Measurements from ENCODE around the gene GAL3ST1.
"Not testable (repeated sequence)": the region's sequence is repeated elsewhere in the genome, so short reads cannot be mapped to it uniquely, and the experiment has no call there.

The GAL3ST1 gene

DNA sequence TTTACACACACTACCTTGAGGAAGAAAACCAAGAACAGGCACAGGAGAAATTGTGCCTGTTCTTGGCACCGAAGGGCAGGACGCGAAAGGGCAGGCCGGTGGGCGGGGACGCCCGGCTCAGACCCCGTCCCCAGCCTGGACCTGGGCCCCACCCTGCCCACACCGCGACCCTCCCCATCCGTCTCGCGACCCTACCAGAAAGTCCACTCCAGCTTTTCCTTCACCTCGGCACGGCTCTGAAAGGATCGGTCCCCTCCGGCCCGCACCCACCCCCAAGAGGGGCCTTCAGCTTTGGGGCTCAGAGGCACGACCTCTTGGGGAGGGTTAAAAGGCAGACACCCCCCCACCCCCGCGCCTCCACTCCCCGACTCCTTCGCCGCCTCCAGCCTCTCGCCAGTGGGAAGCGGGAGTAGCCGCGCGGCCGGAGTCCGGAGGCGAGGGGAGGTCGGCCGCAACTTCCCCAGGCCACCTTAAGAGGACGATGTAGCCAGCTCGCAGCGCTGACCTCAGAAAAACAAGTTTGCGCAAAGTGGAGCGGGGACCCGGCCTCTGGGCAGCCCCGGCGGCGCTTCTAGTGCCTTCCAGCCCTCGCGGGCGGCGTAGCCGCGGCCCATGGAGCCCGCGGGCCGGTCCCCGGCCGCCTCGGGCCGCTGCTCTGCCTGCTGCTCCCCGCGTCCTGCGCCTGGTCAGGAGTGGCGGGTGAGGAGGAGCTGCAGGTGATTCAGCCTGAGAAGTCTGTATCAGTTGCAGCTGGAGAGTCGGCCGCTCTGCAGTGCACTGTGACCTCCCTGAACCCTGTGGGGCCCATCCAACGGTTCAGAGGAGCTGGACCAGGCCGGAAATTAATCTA, 32.3 kb downstream of the GAL3ST1 start:
- Mint-ChIP-seq H3K27me3 (peaks cover 49% of the 10 kb centered on the region), H3K4me1 (ENCODE audit: low read depth) (peaks cover 4% of the 10 kb centered on the region), H3K4me3 (no peak overlapping the region), H3K36me3 (ENCODE audit: low read depth) (no peaks in the 10 kb centered on the region), H3K9me3 (no peaks in the 10 kb centered on the region), H3K27ac (no peak overlapping the region)
- no peak for DNase-seq

DNA sequence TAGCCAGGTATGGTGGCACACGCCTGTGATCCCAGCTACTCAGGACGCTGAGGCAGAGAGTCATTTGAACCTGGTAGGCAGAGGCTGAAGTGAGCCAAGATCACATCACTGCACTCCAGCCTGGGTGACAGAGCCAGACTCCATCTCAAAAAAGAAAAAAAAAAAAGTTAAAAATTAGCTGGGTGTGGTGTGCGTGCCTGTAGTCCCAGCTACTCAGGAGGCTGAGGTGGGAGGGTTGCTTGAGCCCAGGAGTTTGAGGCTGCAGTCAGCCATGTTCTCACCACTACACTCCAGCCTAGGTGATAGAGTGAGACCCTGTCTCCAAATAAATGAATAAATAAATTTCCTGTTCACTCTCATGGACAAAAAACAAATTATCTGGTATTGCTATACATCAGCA, 33.0 kb downstream of the GAL3ST1 start:
- DNase-seq; H3K9me3 Mint-ChIP-seq; H3K4me1 Mint-ChIP-seq (ENCODE audit: low read depth); H3K27ac Mint-ChIP-seq; H3K4me3 Mint-ChIP-seq; H3K36me3 Mint-ChIP-seq (ENCODE audit: low read depth): not testable (repeated sequence)
- H3K27me3 Mint-ChIP-seq, result peaks cover 49% of the 10 kb centered on the region

DNA sequence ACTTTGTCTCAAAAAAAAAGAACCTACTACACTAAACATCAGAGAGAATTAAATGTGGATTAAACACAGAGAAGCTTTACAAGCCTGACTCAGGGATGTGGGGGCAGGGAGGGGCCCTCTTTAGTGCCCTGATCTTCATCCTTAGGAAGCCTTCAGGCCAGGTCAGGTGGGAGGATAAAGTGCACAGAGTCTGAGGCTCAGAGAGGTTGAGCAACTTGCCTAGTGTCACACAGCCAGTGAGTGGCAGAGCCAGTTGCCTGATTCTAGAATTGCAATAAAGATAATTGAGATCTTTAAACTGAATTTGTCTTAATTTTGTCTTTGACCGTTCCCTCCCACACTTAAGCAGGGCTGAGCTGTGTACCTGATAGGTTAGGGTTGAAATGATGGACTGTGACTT, 35.1 kb downstream of the GAL3ST1 start:
- peaks cover 4% of the 10 kb centered on the region for H3K4me1 Mint-ChIP-seq (ENCODE audit: low read depth)
- H3K4me3 Mint-ChIP-seq, result no peak overlapping the region
- H3K27me3 Mint-ChIP-seq, result peaks cover 41% of the 10 kb centered on the region
- no peak overlapping the region for H3K27ac Mint-ChIP-seq
- no peak for DNase-seq
- no peaks in the 10 kb centered on the region for H3K9me3 Mint-ChIP-seq
- H3K36me3 Mint-ChIP-seq (ENCODE audit: low read depth), result no peaks in the 10 kb centered on the region

DNA sequence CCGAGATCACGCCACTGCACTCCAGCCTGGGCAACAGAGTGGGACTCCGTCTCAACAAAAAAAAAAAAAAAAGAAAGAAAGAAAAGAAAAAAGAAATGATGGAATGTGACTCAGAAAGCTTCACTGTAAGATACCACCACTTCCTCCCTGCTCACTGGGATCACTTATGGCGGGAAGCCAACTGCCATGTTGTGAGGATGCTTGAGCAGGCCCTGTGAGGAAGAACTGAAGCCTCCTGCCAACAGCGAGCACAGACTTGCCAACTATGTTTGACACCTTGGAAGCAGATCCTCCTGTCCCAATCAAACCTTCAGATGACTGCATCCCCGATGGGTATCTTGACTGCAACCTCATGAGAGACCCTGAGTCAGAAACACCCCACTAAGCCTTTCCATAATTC, 36.2 kb downstream of the GAL3ST1 start:
- DNase-seq, result no peak
- H3K4me1 Mint-ChIP-seq (ENCODE audit: low read depth), result peaks cover 4% of the 10 kb centered on the region
- no peaks in the 10 kb centered on the region for H3K9me3 Mint-ChIP-seq
- no peaks in the 10 kb centered on the region for H3K36me3 Mint-ChIP-seq (ENCODE audit: low read depth)
- no peak overlapping the region for H3K27ac Mint-ChIP-seq
- H3K27me3 Mint-ChIP-seq, result peaks cover 32% of the 10 kb centered on the region
- no peak overlapping the region for H3K4me3 Mint-ChIP-seq

DNA sequence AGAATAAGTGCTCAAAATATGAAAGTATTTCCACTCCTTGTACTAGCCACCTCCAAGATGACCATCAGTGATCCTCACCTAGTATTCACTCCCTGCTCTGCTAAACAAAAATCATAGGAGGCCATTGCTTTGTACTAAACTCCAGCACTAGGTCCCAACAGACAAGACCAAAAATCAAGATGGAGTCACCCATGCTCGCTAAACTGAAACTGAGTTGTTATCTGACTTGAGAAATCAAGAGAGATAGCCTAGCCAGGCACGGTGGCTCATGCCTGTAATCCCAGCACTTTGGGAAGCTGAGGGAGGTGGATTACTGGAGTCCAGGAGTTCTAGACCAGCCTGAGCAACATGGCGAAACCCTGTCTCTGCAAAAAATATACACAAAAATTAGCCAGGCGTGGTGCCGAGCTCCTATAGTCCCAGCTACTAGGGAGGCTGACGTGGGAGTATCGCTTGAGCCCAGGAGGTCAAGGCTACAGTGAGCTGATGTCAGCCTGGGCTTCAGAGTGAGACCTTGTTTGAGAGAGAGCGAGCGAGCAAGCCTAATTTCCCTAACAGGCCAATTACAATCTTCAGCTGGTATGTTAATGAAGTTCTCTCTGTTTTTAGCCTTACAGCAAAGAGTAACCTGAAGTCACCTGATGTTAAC, 37.3 kb downstream of the GAL3ST1 start:
- peaks cover 23% of the 10 kb centered on the region for H3K27me3 Mint-ChIP-seq
- H3K9me3 Mint-ChIP-seq, result no peaks in the 10 kb centered on the region
- no peak overlapping the region for H3K4me3 Mint-ChIP-seq
- H3K27ac Mint-ChIP-seq, result peak overlapping the region; percentile 8
- peaks cover 1% of the 10 kb centered on the region for H3K4me1 Mint-ChIP-seq (ENCODE audit: low read depth)
- no peak for DNase-seq
- H3K36me3 Mint-ChIP-seq (ENCODE audit: low read depth), result no peaks in the 10 kb centered on the region

DNA sequence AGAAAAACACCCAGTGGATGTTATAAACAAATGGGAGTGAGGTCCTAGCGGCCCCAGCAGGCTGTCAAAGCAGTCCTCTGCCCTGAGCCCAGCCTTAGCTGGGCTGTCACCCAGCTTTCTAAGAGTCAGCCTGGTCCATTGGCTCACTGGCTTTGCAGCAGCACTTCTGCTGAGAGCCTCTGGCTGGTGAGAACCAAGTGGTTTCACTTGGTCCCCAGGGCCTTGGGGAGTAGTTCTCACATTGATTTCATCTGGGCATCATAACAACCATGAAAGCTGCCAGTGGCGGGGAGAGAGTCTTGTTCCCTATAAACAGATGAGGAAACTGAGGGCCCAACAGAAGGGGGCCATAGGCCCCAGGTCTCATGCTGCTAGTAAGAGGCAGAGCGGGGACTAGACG, 39.3 kb downstream of the GAL3ST1 start:
- no peak for DNase-seq
- Mint-ChIP-seq H3K36me3 (ENCODE audit: low read depth) (no peaks in the 10 kb centered on the region), H3K4me3 (no peak overlapping the region), H3K4me1 (ENCODE audit: low read depth) (no peaks in the 10 kb centered on the region), H3K9me3 (no peaks in the 10 kb centered on the region), H3K27ac (no peak overlapping the region), H3K27me3 (peaks cover 10% of the 10 kb centered on the region)

DNA sequence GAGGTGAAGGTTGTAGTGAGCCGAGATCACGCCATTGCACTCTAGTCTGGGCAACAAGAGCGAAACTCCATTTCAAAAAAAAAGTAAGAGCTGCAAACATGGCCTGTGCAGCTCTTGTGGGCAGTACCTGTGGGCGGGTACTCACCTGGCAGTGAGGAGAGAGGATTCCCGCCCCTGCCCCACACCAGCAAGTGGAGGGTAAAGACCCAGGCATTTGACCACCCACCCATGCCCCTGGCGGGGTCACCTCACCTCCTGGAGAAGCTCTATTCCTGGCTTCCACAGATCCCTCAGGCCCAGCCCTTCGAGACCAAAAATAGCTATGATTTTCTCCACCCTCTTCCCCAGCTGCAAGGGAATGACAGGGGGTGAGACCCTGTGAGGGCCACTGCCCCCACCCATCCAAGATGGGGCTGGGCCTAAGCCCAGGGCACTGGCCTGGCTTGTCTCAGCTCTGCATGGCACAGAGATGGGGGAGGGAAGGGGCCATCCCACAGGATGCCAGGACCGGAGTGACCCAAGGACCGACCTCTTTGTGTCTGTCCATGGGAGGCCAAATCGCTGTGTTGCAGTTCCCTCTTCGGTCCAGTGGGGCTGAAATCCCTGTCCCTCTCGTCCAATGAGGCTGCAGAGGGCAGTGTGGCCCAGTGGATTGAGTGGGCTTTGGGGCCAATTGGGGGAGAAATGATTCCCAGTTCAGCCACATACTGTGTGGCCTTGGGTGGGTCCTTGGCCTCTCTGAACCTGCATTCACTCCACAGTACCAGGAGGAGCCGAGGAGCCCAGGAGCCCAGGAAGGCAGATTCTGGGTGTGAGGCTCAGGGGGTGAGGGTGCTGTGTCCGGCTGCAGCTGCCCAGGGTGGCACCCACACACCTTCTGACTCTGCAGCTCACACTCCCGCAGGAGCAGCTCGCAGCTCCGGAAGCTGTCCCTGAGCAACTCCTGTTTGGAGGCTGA, 42.5 kb downstream of the GAL3ST1 start:
- H3K4me3 Mint-ChIP-seq, result no peak overlapping the region
- H3K27ac Mint-ChIP-seq, result no peak overlapping the region
- no peak for DNase-seq
- no peaks in the 10 kb centered on the region for H3K36me3 Mint-ChIP-seq (ENCODE audit: low read depth)
- no peaks in the 10 kb centered on the region for H3K27me3 Mint-ChIP-seq
- no peaks in the 10 kb centered on the region for H3K4me1 Mint-ChIP-seq (ENCODE audit: low read depth)
- H3K9me3 Mint-ChIP-seq, result no peaks in the 10 kb centered on the region

DNA sequence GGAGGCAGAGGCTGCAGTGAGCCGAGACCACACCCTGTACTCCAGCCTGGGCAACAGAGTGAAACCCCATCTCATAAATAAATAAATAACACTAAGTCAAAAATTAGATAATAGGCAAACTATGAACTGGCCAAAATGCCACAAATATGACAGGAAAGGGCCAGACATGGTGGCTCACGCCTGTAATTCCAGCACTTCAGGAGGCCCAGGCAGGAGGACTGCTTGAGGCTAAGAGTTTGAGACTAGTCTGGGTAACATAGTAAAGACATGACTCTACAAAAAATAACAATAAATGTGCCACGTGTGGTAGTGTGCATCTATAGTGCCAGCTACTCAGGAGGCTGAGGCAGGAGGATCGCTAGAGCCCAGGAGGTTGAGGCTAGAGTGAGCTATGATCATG, 47.8 kb downstream of the GAL3ST1 start:
- no peak overlapping the region for H3K4me3 Mint-ChIP-seq
- DNase-seq, result no peak
- H3K27ac Mint-ChIP-seq, result no peak overlapping the region
- no peaks in the 10 kb centered on the region for H3K36me3 Mint-ChIP-seq (ENCODE audit: low read depth)
- no peaks in the 10 kb centered on the region for H3K9me3 Mint-ChIP-seq
- peaks cover 3% of the 10 kb centered on the region for H3K27me3 Mint-ChIP-seq
- H3K4me1 Mint-ChIP-seq (ENCODE audit: low read depth), result no peaks in the 10 kb centered on the region

DNA sequence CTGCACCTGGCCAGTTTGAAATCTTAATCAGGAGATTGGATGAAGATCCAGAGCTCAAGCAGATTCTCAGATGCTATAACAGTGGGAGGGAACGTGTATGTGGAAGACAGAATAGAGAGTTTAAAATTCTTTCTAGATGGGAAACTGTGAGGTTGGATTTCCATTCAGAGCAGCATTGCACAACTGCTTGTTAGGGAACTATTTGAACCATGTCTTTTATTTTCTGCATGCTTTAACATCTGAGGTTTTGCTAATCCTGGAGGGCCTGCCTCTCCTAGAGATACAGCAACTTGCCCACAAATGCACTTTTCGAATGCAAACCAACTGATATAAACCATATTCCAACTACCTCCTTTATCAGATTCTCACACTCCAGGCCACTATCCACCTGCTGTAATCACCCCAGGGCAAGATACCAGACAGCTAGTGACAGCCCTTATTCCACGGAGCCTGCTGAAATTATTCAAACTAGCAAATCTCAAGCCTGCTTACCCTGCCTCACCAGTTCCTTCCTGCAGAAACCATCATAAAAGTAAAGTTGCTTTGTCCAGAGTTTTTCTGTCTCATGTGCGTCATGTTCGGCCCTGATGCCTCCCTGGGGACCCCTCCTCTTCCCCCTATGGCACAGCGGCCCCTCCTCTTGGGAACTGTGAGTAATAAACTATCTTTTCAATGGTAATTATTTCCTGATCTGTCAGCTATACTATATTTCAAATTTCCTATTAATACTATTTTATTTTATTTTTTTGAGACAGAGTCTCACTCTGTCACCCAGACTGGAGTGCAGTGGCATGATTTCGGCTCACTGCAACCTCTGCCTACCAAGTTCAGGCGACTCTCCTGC, 50.6 kb downstream of the GAL3ST1 start:
- no peak for DNase-seq
- Mint-ChIP-seq H3K9me3 (no peaks in the 10 kb centered on the region), H3K36me3 (ENCODE audit: low read depth) (no peaks in the 10 kb centered on the region), H3K4me3 (no peak overlapping the region), H3K27me3 (peaks cover 3% of the 10 kb centered on the region), H3K4me1 (ENCODE audit: low read depth) (no peaks in the 10 kb centered on the region), H3K27ac (no peak overlapping the region)

DNA sequence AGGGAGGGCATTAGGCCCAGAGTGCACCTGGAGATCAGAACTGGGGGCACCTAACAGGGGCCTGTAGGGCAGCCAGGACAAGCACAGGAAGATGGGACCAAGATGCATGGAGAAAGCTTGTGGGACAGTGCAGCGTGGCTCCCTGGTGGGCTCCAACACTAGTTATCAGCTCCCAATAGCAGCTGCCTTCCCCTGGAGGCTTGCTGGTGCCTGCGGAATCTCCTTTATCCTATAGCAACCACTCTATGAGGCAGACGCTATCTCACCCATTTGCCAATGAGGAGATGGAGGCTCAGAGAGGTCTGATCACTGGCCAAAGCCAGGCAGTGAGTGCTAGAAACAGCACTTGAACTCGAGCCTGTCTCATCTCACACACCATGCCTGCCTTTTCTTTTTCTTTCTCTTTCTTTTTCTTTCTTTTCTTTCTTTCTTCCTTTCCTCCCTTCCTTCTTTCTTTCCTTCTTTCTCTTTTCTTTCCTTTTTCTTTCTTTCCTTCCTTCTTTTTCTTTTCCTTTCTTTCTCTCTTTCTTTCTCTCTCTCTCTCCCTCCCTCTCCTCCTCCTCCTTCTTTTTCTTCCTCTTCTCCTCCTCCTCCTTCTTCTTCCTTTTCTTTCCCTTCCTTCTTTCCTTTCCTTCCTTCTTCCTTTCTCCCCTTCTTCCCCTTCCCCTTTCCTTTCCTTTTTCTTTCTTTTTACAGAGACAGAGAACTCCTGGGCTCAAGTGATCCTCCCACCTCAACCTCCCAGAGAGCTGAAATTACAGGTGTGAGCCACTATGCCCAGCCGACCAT, 52.9 kb downstream of the GAL3ST1 start:
- H3K4me1 Mint-ChIP-seq (ENCODE audit: low read depth), result no peaks in the 10 kb centered on the region
- no peak overlapping the region for H3K4me3 Mint-ChIP-seq
- H3K9me3 Mint-ChIP-seq, result no peaks in the 10 kb centered on the region
- no peak for DNase-seq
- H3K27me3 Mint-ChIP-seq, result peaks cover 3% of the 10 kb centered on the region
- no peak overlapping the region for H3K27ac Mint-ChIP-seq
- no peaks in the 10 kb centered on the region for H3K36me3 Mint-ChIP-seq (ENCODE audit: low read depth)

DNA sequence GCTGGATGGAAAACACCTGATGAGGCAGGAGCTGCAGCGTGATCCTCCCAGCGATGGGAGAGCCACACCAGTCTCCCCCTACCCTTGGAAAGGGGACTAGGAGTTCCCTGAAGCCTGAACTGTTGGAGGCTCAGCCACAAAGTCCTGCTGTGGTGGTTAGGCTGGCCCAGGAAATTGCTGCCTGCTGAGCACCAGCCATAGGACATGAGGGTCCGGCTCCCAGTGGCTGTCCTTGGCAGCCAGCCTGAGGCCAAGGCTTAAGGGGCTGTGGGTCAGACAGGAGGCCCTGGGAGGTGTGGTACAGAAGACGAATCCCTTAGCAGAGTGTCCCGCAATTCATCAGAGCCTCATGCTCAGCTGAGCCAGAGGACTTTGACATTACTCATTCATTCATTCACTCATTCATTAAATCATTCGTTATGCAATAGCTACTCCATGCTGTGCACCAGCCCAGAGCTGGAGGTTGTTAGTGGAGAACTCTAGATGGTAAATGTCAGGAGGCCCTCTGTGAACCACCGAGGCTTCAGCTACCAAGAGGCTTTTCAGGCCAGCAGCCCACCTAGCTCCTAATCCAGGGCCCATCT, 54.5 kb downstream of the GAL3ST1 start:
- H3K27me3 Mint-ChIP-seq, result no peaks in the 10 kb centered on the region
- H3K4me3 Mint-ChIP-seq, result no peak overlapping the region
- DNase-seq, result no peak
- no peaks in the 10 kb centered on the region for H3K4me1 Mint-ChIP-seq (ENCODE audit: low read depth)
- H3K27ac Mint-ChIP-seq, result no peak overlapping the region
- H3K36me3 Mint-ChIP-seq (ENCODE audit: low read depth), result no peaks in the 10 kb centered on the region
- H3K9me3 Mint-ChIP-seq, result no peaks in the 10 kb centered on the region

DNA sequence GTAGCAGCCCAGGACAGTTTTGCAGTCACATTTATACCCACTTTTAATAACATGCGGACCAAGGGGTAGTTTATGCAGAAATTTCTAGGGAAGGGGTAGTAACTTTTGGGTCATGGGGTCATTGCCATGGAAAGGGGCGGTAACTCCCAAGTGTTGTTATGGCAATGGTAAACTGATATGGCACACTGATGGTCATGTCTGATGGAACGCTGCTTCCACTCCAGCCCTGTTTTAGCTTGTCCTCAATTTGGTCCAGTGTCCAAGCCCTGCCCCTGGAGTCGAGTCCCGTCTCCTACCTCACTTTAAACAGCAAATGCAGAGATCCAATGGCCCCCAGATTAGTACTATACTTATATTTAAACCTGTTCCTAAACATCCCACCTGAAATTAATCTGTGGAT, 57.7 kb downstream of the GAL3ST1 start:
- no peaks in the 10 kb centered on the region for H3K4me1 Mint-ChIP-seq (ENCODE audit: low read depth)
- H3K27ac Mint-ChIP-seq, result no peak overlapping the region
- no peaks in the 10 kb centered on the region for H3K9me3 Mint-ChIP-seq
- no peak overlapping the region for H3K4me3 Mint-ChIP-seq
- no peaks in the 10 kb centered on the region for H3K27me3 Mint-ChIP-seq
- DNase-seq, result no peak
- H3K36me3 Mint-ChIP-seq (ENCODE audit: low read depth), result no peaks in the 10 kb centered on the region

DNA sequence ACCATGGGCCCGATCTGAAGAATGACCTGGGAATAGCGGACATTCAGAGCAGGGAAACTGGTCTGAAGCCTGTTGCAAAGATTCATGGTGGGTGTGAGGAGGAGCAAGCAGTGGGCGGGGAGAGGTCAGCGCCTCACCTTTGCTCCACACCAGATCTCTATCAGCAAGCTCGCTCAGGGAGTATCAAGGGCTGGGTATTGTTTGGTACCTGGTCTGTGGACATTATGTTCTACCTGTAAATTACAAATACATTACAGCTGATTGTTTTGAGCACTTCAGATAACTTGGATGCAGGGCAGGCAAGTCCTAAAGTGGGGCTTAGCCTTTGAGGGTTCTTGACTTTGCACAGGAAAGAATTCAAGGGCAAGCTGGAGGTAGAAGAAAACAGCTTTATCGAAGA, 58.2 kb downstream of the GAL3ST1 start:
- Mint-ChIP-seq H3K4me1 (ENCODE audit: low read depth) (no peaks in the 10 kb centered on the region), H3K36me3 (ENCODE audit: low read depth) (no peaks in the 10 kb centered on the region), H3K27ac (no peak overlapping the region), H3K27me3 (no peaks in the 10 kb centered on the region), H3K4me3 (no peak overlapping the region), H3K9me3 (no peaks in the 10 kb centered on the region)
- DNase-seq, result no peak

Data from activated T-cell treated with anti-CD3 and anti-CD28 coated beads, Interleukin-2, amount 50 U/mL, for 24 hours (primary cell).